Endothelial cell of umbilical vein (primary cell): ENCODE data around the gene MAST4. TPM values are rescaled to one million over a fixed set of nuclear protein-coding genes. Genes with fewer than 3 reads are reported as not detected.

ENCODE experiments used
- BruUV-seq: library from RNA; stranded (reverse); fragments of 400-500 nt; replicated peaks from 2 replicates; lab custom pipeline; 2021; lab: Mats Ljungman, UMichigan
- CTCF ChIA-PET: fragments of 300-600, 350-600 bp; sonication (Branson Sonifier 250); formaldehyde crosslinking; loops from one replicate; lab custom pipeline; 2021; ENCODE audit warnings: antibody characterized with exemption, inconsistent platforms; lab: Charles Lee
- POLR2A ChIA-PET: fragments of 300-600, 350-600 bp; sonication (Branson Sonifier 250); formaldehyde crosslinking; loops from one replicate; lab custom pipeline; 2021; ENCODE audit warnings: antibody characterized with exemption, inconsistent platforms; lab: Charles Lee
- DNase-seq: peaks from one replicate; pipeline ENCODE4 v3.0.0-alpha.2; 2011; ENCODE audit warnings: low read depth, low spot score
- FAIRE-seq: peaks from 2 replicates; lab custom pipeline; 2011; peaks lifted over from hg19 to GRCh38; lab: Jason Lieb, UNC
- H2AFZ ChIP-seq: 2 replicates; pipeline ENCODE4 v1.6.0; 2012; ENCODE audit warnings: low read depth, low read length, control low read depth, inconsistent platforms
- H3K27ac ChIP-seq: 2 replicates; pipeline ENCODE4 v1.5.1; 2011; ENCODE audit warnings: low read depth, mild to moderate bottlenecking, control low read depth, low read length, moderate library complexity; ENCODE audit not compliant: insufficient read depth
- H3K27me3 ChIP-seq, 2 experiments: 2 replicates each; pipeline versions ENCODE4 v1.6.0 to v1.6.1; 2011; ENCODE audit warnings: low read length in 2 of 2, mixed read lengths in 1 of 2; ENCODE audit not compliant: control insufficient read depth in 2 of 2, insufficient read depth in 2 of 2
- H3K36me3 ChIP-seq, 2 experiments: 2 replicates in 1 of 2; 3 replicates in 1 of 2; pipeline ENCODE4 v1.5.1; 2011; ENCODE audit warnings: low read length in 2 of 2, mild to moderate bottlenecking in 1 of 2, moderate library complexity in 1 of 2; ENCODE audit not compliant: control insufficient read depth in 2 of 2, insufficient read depth in 2 of 2; ENCODE audit errors: extremely low read depth in 1 of 2
- H3K4me1 ChIP-seq: 3 replicates; pipeline ENCODE4 v1.5.1; 2011; ENCODE audit warnings: mild to moderate bottlenecking, low read length; ENCODE audit not compliant: control insufficient read depth, insufficient read depth; ENCODE audit errors: extremely low read depth
- H3K4me2 ChIP-seq: 2 replicates; pipeline ENCODE4 v1.6.1; 2011; ENCODE audit warnings: low read length, control low read depth, mixed read lengths; ENCODE audit not compliant: insufficient read depth
- H3K4me3 ChIP-seq, 3 experiments: fragments of 200-600 bp in 1 of 3; sonication (generic), shearing (Covaris generic) in 1 of 3; replicated peaks in 1 of 3; 2 replicates each; pipeline ENCODE4 v1.5.1; 2011 to 2016; ENCODE audit warnings: control low read depth in 3 of 3, low read length in 3 of 3, mild to moderate bottlenecking in 2 of 3, inconsistent platforms in 1 of 3, low read depth in 1 of 3, moderate library complexity in 1 of 3; ENCODE audit not compliant: insufficient read depth in 1 of 3
- H3K79me2 ChIP-seq: 2 replicates; pipeline ENCODE4 v1.6.0; 2012; ENCODE audit warnings: low read length, inconsistent platforms; ENCODE audit not compliant: control insufficient read depth, insufficient read depth
- H3K9ac ChIP-seq: replicated peaks from 2 replicates; pipeline ENCODE3; 2011; ENCODE audit warnings: low read length, control low read depth; ENCODE audit not compliant: insufficient read depth; ENCODE audit errors: extremely low read depth
- H3K9me1 ChIP-seq: replicated peaks from 3 replicates; pipeline ENCODE4 v1.6.0; 2011; ENCODE audit warnings: mild to moderate bottlenecking, low read length; ENCODE audit not compliant: control insufficient read depth, insufficient read depth; ENCODE audit errors: extremely low read depth
- H3K9me3 ChIP-seq: replicated peaks from 2 replicates; pipeline ENCODE4 v1.5.1; 2012; ENCODE audit warnings: low read length, inconsistent platforms; ENCODE audit not compliant: control insufficient read depth, insufficient read depth
- H4K20me1 ChIP-seq: replicated peaks from 2 replicates; pipeline ENCODE3; 2011; ENCODE audit warnings: mild to moderate bottlenecking, low read length; ENCODE audit not compliant: control insufficient read depth, insufficient read depth; ENCODE audit errors: extremely low read depth
- EZH2 ChIP-seq: IDR thresholded peaks from 2 replicates; pipeline ENCODE4 v1.6.1; 2012; ENCODE audit warnings: borderline replicate concordance, low read depth, mild to moderate bottlenecking, moderate library complexity, low read length, inconsistent platforms; ENCODE audit not compliant: severe bottlenecking
- FOS ChIP-seq: IDR thresholded peaks from 2 replicates; pipeline ENCODE4 v1.6.1; 2011; ENCODE audit warnings: mild to moderate bottlenecking, low read length, moderate library complexity, borderline replicate concordance; ENCODE audit not compliant: insufficient read depth
- JUN ChIP-seq: IDR thresholded peaks from 2 replicates; pipeline ENCODE4 v1.6.1; 2011; ENCODE audit warnings: borderline replicate concordance, low read depth; ENCODE audit not compliant: insufficient read length, insufficient read depth
- MYC ChIP-seq: IDR thresholded peaks from one replicate; pipeline ENCODE4 v1.6.1; 2011; ENCODE audit warnings: mild to moderate bottlenecking, low read depth, low read length
- POLR2A ChIP-seq: IDR thresholded peaks from 2 replicates; pipeline ENCODE4 v1.6.1; 2012; ENCODE audit warnings: low read depth, mild to moderate bottlenecking, control low read depth, low read length
- dilution Hi-C: fragments of 300-500 bp; cut with MboI; formaldehyde crosslinking; loops from one replicate; pipeline ENCODE4 v1.15.0; 2019; ENCODE audit warnings: low sequenced_read_pairs; ENCODE audit not compliant: extremely low pct_ligation_motif_present
- intact Hi-C: fragments of 100-400 bp; cut with micrococcal nuclease; formaldehyde crosslinking; loops from one replicate; pipeline ENCODE4 v1.10.0; 2022
- polyA plus RNA-seq, 4 experiments: library from polyadenylated mRNA; depleted of rRNA in 3 of 4; stranded (reverse) in 3 of 4; unstranded in 1 of 4; fragments of >200 nt; gene quantifications; 2 replicates each; pipeline versions ENCODE4 v1.2.1 to v1.2.3, GENCODE V29; 2011 to 2012; ENCODE audit warnings: missing spikeins in 1 of 4
- total RNA-seq: library from RNA; stranded (reverse); gene quantifications from 2 replicates; pipeline ENCODE4 v1.2.3, GENCODE V29; 2021
- TF ChIP-seq, protein P1 (sequence below), 2 donors: IDR thresholded peaks; 1 replicate in 1 of 2; 2 replicates in 1 of 2; pipeline ENCODE4 v1.5.1; 2011; ENCODE audit warnings: low read length in 2 of 2, mild to moderate bottlenecking in 2 of 2, moderate library complexity in 2 of 2, control low read depth in 1 of 2, inconsistent platforms in 1 of 2, low read depth in 1 of 2; ENCODE audit not compliant: insufficient read depth in 1 of 2; ENCODE audit errors: extremely low read depth in 1 of 2
- TF ChIP-seq, protein P2 (sequence below): IDR thresholded peaks from 2 replicates; pipeline ENCODE4 v1.6.1; 2011; ENCODE audit not compliant: insufficient read depth, insufficient read length

The MAST4 gene
- total and polyA plus RNA-seq, 2 donors (not counting 3 experiments of a cell fraction or from before 2014, with no cell fraction given): 40.2 to 116 TPM

DNA sequence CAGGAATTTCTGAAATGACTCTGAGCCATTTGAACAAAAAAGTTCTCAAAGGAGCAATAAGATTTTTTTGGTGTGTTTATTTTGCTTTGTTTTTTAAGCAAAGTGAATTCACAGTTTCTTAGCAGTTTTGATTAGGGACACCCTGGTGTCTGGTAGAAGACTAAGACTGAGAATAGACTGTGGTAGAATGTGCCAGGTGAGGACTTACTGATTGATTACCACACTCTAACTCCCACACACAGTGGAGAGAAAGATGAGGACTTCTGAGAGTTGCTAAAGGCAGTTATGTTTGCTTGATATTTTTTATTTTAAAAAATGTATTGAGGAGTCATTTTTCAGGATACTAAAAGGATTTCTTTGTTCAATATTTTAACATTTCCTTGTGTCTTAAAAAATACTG, 425.3 kb downstream of the MAST4 start:
- Histone ChIP-seq H3K9ac (no peak overlapping the region), H3K4me1 (peaks cover 11% of the 10 kb centered on the region), H3K27me3 (no peaks in the 10 kb centered on the region), H3K9me1 (no peaks in the 10 kb centered on the region), H3K4me3 (no peak overlapping the region), H3K79me2 (peaks cover 78% of the 10 kb centered on the region), H3K36me3 (peaks cover 0 to 1% of the 10 kb centered on the region in 2 experiments), H3K4me2 (no peak overlapping the region), H3K9me3 (no peaks in the 10 kb centered on the region), H4K20me1 (peaks cover 13% of the 10 kb centered on the region), H2AFZ (no peak overlapping the region), H3K27ac (no peak overlapping the region)
- POLR2A ChIA-PET: no interaction called here
- intact Hi-C loops (no loop called here), dilution Hi-C loops (no loop called here)
- TF ChIP-seq FOS (no peak), POLR2A (no peak), JUN (no peak), EZH2 (no peak), MYC (no peak)
- TF ChIP-seq, protein P1, sequence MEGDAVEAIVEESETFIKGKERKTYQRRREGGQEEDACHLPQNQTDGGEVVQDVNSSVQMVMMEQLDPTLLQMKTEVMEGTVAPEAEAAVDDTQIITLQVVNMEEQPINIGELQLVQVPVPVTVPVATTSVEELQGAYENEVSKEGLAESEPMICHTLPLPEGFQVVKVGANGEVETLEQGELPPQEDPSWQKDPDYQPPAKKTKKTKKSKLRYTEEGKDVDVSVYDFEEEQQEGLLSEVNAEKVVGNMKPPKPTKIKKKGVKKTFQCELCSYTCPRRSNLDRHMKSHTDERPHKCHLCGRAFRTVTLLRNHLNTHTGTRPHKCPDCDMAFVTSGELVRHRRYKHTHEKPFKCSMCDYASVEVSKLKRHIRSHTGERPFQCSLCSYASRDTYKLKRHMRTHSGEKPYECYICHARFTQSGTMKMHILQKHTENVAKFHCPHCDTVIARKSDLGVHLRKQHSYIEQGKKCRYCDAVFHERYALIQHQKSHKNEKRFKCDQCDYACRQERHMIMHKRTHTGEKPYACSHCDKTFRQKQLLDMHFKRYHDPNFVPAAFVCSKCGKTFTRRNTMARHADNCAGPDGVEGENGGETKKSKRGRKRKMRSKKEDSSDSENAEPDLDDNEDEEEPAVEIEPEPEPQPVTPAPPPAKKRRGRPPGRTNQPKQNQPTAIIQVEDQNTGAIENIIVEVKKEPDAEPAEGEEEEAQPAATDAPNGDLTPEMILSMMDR (IDR thresholded peaks at IDR 0.05; ENCODE audit: extremely low read depth in 1 of 2, insufficient read depth in 1 of 2, low read depth in 1 of 2, low read length in 2 of 2): no peak
- TF ChIP-seq, protein P2, sequence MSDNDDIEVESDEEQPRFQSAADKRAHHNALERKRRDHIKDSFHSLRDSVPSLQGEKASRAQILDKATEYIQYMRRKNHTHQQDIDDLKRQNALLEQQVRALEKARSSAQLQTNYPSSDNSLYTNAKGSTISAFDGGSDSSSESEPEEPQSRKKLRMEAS: no peak
- CTCF ChIA-PET: no interaction called here
- BruUV-seq: no TSS peak
- FAIRE-seq (no peak), DNase-seq (no peak)
